H1 (cell line): ENCODE data around the gene UBN1. TPM values are rescaled to one million over a fixed set of nuclear protein-coding genes. Genes with fewer than 3 reads are reported as not detected.

ENCODE experiments used
- ASH2L ChIP-seq: fragments of 200-600, 300-600 bp; sonication (generic); IDR thresholded peaks from one replicate; pipeline ENCODE4 v1.7.1; 2017; ENCODE audit warnings: low read length
- HDAC6 ChIP-seq: IDR thresholded peaks from one replicate; pipeline ENCODE4 v1.7.1; 2012; ENCODE audit warnings: low read depth, mild to moderate bottlenecking, inconsistent platforms, low read length, moderate library complexity
- NRF1 ChIP-seq: IDR thresholded peaks from 2 replicates; pipeline ENCODE4 v1.6.1; 2011; ENCODE audit warnings: mild to moderate bottlenecking, low read depth, low read length, improper control_type of control experiment
- RNF2 ChIP-seq: fragments of 200-900, 300-1000 bp; sonication (generic); IDR thresholded peaks from 2 replicates; pipeline ENCODE4 v1.7.1; 2016; ENCODE audit warnings: borderline replicate concordance, low read depth, mild to moderate bottlenecking, antibody characterized with exemption, low read length; ENCODE audit not compliant: poor library complexity, severe bottlenecking; ENCODE audit errors: missing control alignments
- SIN3A ChIP-seq, 2 experiments: IDR thresholded peaks in 1 of 2; conservative IDR thresholded peaks in 1 of 2; 2 replicates each; pipeline ENCODE4 v1.6.1; 2011 to 2012; ENCODE audit warnings: low read length in 2 of 2, improper control_type of control experiment in 1 of 2, low read depth in 1 of 2, mild to moderate bottlenecking in 1 of 2
- polyA plus RNA-seq, 7 experiments: library from polyadenylated mRNA; depleted of rRNA in 3 of 7; stranded (reverse) in 5 of 7; unstranded in 2 of 7; fragments of >200 nt in 5 of 7; fragments of 200-250 nt in 2 of 7; gene quantifications; 1 replicate in 5 of 7; 2 replicates in 1 of 7; 4 replicates in 1 of 7; pipeline versions ENCODE4 v1.2.1 to v1.2.3, GENCODE V29; 2011 to 2013; ENCODE audit warnings: missing spikeins in 2 of 7, mixed read lengths in 2 of 7
- total RNA-seq: library from RNA; stranded (reverse); fragmentation: NEBNext Ultra II Directional; extraction: Animal tissue kit (Norgen Biotek cat#: 25700); gene quantifications from 2 replicates; pipeline ENCODE4 v1.2.1, GENCODE V29; 2021
- TF ChIP-seq, protein P1 (sequence below), 3 experiments: IDR thresholded peaks; 1 replicate in 2 of 3; 2 replicates in 1 of 3; pipeline versions ENCODE4 v1.5.1 to v1.6.1; 2011; ENCODE audit warnings: low read length in 3 of 3, mild to moderate bottlenecking in 3 of 3, inconsistent platforms in 2 of 3, low read depth in 1 of 3, moderate library complexity in 1 of 3; ENCODE audit not compliant: insufficient read depth in 1 of 3; ENCODE audit errors: control extremely low read depth in 1 of 3
- TF ChIP-seq, protein P2 (sequence below): IDR thresholded peaks from 2 replicates; pipeline ENCODE4 v1.6.1; 2012; ENCODE audit warnings: low read length, inconsistent platforms

Gene UBN1
- total and polyA plus RNA-seq, 2 of the 8 experiments (the other 6 are each of a cell fraction or from before 2014, with no cell fraction given) = 16.2 to 37.0 TPM

DNA sequence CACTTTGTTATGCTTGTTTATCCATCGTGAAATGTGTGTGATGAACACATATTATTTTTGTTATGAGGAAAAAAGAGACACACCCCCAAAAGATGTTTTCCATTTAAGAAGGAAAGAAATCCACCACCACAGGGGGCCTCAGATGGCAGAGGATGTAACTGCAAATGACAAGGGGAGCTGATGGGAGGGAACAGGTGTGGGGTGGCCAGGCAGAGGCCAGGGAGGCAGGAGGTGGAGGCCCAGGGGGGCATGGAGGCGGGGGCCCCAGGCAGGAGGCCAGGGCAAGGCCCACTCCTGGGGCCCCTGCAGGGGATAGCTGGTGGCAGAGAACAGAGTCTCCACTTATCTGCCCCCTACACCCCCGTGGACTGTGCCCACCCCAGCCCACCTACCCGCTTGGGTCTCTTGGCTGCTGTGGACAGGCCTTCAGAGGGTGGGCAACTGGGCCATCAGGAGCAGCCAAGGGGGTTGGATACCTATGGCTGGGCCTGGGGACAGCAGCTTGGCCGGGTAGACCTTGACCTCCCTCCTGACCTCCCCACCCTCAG is 61.6 kb downstream of the UBN1 start (continued):
- TF ChIP-seq, protein P1, sequence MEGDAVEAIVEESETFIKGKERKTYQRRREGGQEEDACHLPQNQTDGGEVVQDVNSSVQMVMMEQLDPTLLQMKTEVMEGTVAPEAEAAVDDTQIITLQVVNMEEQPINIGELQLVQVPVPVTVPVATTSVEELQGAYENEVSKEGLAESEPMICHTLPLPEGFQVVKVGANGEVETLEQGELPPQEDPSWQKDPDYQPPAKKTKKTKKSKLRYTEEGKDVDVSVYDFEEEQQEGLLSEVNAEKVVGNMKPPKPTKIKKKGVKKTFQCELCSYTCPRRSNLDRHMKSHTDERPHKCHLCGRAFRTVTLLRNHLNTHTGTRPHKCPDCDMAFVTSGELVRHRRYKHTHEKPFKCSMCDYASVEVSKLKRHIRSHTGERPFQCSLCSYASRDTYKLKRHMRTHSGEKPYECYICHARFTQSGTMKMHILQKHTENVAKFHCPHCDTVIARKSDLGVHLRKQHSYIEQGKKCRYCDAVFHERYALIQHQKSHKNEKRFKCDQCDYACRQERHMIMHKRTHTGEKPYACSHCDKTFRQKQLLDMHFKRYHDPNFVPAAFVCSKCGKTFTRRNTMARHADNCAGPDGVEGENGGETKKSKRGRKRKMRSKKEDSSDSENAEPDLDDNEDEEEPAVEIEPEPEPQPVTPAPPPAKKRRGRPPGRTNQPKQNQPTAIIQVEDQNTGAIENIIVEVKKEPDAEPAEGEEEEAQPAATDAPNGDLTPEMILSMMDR (IDR thresholded peaks at IDR 0.05; ENCODE audit: control extremely low read depth in 1 of 3, insufficient read depth in 1 of 3, low read depth in 1 of 3, low read length in 3 of 3) = no peak
- TF ChIP-seq ASH2L (no peak), RNF2 (no peak), HDAC6 (no peak), NRF1 (no peak), SIN3A (conservative IDR thresholded peaks at IDR 0.05 in 1 of 2, IDR thresholded peaks at IDR 0.05 in 1 of 2; ENCODE audit: low read depth in 1 of 2, low read length in 2 of 2) (no peak)
- TF ChIP-seq, protein P2, sequence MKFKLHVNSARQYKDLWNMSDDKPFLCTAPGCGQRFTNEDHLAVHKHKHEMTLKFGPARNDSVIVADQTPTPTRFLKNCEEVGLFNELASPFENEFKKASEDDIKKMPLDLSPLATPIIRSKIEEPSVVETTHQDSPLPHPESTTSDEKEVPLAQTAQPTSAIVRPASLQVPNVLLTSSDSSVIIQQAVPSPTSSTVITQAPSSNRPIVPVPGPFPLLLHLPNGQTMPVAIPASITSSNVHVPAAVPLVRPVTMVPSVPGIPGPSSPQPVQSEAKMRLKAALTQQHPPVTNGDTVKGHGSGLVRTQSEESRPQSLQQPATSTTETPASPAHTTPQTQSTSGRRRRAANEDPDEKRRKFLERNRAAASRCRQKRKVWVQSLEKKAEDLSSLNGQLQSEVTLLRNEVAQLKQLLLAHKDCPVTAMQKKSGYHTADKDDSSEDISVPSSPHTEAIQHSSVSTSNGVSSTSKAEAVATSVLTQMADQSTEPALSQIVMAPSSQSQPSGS = no peak
- TF ChIP-seq, all 59 proteins: peak for 0
